ENCODE measurements around the gene ABCD3. TPM values are rescaled to one million over a fixed set of nuclear protein-coding genes. Genes with fewer than 3 reads are reported as not detected.

The ABCD3 gene
- total and polyA plus RNA-seq, 2 of the 4 experiments (the other 2 are of a cell fraction) = 13.6 to 32.6 TPM

DNA sequence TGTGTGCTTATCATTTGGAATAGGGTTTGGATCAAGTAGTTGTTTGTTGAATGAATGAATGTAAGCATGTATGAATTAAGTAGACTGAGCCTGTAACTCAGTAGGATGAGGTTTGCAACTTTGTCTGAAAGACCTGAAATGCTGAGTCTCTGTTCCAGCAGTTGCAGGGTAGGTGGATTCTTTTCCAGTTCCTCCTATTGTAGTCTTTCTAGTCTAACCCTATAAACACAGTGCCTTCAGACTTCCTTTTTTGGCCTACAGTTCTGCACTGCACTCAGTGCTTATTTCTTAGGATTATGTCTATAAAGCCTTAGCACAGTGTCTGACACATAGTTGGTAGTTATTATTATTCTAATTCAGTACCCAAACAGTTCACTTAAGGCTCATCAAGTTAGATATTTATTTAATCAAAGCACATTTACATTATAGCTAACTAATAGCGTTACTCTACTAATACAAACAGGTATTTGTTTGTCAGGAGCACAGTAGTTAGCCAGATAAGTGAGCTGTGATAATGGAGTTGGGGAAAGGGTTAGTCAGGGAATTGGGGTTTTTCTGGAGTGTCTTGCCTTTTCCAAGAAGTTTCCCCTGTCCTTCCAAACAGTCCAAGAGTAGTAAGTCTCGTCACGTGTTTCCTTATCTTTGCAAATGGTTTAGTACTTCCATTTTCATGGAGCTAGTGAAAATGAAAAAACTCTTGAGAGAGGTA lies 45.0 kb downstream of the ABCD3 start:
- H3K4me1 ChIP-seq (ENCODE audit: control insufficient read depth, insufficient read depth, low read length) = no peaks in the 10 kb centered on the region; the same call in 1 of the 2 replicates
- H3K36me3 ChIP-seq (ENCODE audit: control insufficient read depth, insufficient read depth, low read length) = peaks cover 7% of the 10 kb centered on the region
- no peak overlapping the region for H3K56ac ChIP-seq (ENCODE audit: extremely low read depth, insufficient read depth, low read length)
- TF ChIP-seq, protein P1, sequence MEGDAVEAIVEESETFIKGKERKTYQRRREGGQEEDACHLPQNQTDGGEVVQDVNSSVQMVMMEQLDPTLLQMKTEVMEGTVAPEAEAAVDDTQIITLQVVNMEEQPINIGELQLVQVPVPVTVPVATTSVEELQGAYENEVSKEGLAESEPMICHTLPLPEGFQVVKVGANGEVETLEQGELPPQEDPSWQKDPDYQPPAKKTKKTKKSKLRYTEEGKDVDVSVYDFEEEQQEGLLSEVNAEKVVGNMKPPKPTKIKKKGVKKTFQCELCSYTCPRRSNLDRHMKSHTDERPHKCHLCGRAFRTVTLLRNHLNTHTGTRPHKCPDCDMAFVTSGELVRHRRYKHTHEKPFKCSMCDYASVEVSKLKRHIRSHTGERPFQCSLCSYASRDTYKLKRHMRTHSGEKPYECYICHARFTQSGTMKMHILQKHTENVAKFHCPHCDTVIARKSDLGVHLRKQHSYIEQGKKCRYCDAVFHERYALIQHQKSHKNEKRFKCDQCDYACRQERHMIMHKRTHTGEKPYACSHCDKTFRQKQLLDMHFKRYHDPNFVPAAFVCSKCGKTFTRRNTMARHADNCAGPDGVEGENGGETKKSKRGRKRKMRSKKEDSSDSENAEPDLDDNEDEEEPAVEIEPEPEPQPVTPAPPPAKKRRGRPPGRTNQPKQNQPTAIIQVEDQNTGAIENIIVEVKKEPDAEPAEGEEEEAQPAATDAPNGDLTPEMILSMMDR (conservative IDR thresholded peaks at IDR 0.05; ENCODE audit: low read depth, low read length) = no peak
- TF ChIP-seq SMC3 (IDR thresholded peaks at IDR 0.05; ENCODE audit: low read depth, low read length) (no peak), MAFK (IDR thresholded peaks at IDR 0.05; ENCODE audit: low read depth, low read length) (no peak), RFX5 (IDR thresholded peaks at IDR 0.05; ENCODE audit: low read depth, low read length) (no peak), MXI1 (IDR thresholded peaks at IDR 0.05; ENCODE audit: borderline replicate concordance, low read depth, low read length) (no peak), POLR2A (IDR thresholded peaks at IDR 0.05; ENCODE audit: low read depth, low read length) (no peak), NFE2L2 (IDR thresholded peaks at IDR 0.05; ENCODE audit: low read depth, low read length) (no peak), RAD21 (IDR thresholded peaks at IDR 0.05; ENCODE audit: low read length) (no peak), CEBPB (IDR thresholded peaks at IDR 0.05; ENCODE audit: low read depth, low read length) (no peak), MAZ (IDR thresholded peaks at IDR 0.05; ENCODE audit: borderline replicate concordance, low read depth, low read length) (no peak), FOS (IDR thresholded peaks at IDR 0.05; ENCODE audit: low read depth, low read length) (no peak), CHD1 (IDR thresholded peaks at IDR 0.05; ENCODE audit: low read depth, low read length) (no peak)
- TF ChIP-seq, protein P2, sequence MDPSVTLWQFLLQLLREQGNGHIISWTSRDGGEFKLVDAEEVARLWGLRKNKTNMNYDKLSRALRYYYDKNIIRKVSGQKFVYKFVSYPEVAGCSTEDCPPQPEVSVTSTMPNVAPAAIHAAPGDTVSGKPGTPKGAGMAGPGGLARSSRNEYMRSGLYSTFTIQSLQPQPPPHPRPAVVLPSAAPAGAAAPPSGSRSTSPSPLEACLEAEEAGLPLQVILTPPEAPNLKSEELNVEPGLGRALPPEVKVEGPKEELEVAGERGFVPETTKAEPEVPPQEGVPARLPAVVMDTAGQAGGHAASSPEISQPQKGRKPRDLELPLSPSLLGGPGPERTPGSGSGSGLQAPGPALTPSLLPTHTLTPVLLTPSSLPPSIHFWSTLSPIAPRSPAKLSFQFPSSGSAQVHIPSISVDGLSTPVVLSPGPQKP (IDR thresholded peaks at IDR 0.05; ENCODE audit: borderline replicate concordance, low read depth, low read length) = no peak
- TF ChIP-seq, protein P3, sequence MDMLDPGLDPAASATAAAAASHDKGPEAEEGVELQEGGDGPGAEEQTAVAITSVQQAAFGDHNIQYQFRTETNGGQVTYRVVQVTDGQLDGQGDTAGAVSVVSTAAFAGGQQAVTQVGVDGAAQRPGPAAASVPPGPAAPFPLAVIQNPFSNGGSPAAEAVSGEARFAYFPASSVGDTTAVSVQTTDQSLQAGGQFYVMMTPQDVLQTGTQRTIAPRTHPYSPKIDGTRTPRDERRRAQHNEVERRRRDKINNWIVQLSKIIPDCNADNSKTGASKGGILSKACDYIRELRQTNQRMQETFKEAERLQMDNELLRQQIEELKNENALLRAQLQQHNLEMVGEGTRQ (IDR thresholded peaks at IDR 0.05; ENCODE audit: low read depth, low read length) = no peak
- no CpG with 5 or more reads among the region's 3 CpGs for WGBS, 2 experiments (ENCODE audit: extremely low coverage in 2 of 2, insufficient read length in 1 of 2)
- H2BK15ac ChIP-seq (ENCODE audit: low read depth, low read length) = no peak overlapping the region
- no peak overlapping the region for H3K4me3 ChIP-seq (ENCODE audit: insufficient read depth, low read depth, low read length)
- H4K91ac ChIP-seq (ENCODE audit: insufficient read depth, low read depth, low read length) = no peak overlapping the region
- no peak overlapping the region for H3K18ac ChIP-seq (ENCODE audit: low read depth, low read length)
- POLR2A ChIA-PET (ENCODE audit: unreplicated experiment) = interaction anchor here (0.5 kb wide), 1 partner anchor 121 kb away, joined by 3 read pairs; no protein-coding TSS in a partner anchor
- ATAC-seq (ENCODE audit: low read depth) = peak; percentile 21; the same call in 1 of the 2 replicates
- no TSS peak for BruUV-seq (replicated peaks)
- H3K9ac ChIP-seq (ENCODE audit: low read depth, low read length) = no peak overlapping the region
- H3K9me1 ChIP-seq (ENCODE audit: insufficient read depth, low read length) = no peaks in the 10 kb centered on the region
- no peak overlapping the region for H2BK120ac ChIP-seq (ENCODE audit: low read depth, low read length)
- H2BK20ac ChIP-seq (ENCODE audit: low read depth, low read length) = no peak overlapping the region
- H4K5ac ChIP-seq (ENCODE audit: low read depth, low read length) = no peak overlapping the region
- in situ Hi-C loops (cut with MboI; ENCODE audit: low sequenced_read_pairs) = loop anchor here (25.0 kb wide), 1 partner anchor 426 kb away; no protein-coding TSS in a partner anchor
- no peak overlapping the region for H3K27ac ChIP-seq (ENCODE audit: insufficient read depth, low read length)
- CTCF ChIA-PET = interaction anchor here (0.6 to 3.2 kb wide), 8 partner anchors 10 to 437 kb away, joined by 3 to 16 read pairs (median 4); no protein-coding TSS in a partner anchor
- H4K20me1 ChIP-seq (ENCODE audit: insufficient read depth, low read length) = no peaks in the 10 kb centered on the region
- no peaks in the 10 kb centered on the region for H3K9me3 ChIP-seq (ENCODE audit: control insufficient read depth, insufficient read depth, low read length)
- peaks cover 0 to 13% of the 10 kb centered on the region in 2 experiments; a peak in 2 of 4 replicates for H3K79me1 ChIP-seq (ENCODE audit: low read depth in 1 of 2, low read length in 2 of 2)
- no peak overlapping the region for H4K8ac ChIP-seq (ENCODE audit: low read depth in 2 of 2, low read length in 2 of 2)
- H3K27me3 ChIP-seq (ENCODE audit: control insufficient read depth, insufficient read depth, low read length) = no peaks in the 10 kb centered on the region
- H2AK5ac ChIP-seq (ENCODE audit: low read depth, low read length) = no peak overlapping the region
- H3K4me2 ChIP-seq (ENCODE audit: low read depth, low read length) = no peak overlapping the region
- H2AK9ac ChIP-seq (replicated peaks; ENCODE audit: low read depth, low read length, poor library complexity) = no peak overlapping the region
- DNase-seq = no peak
- H3K23ac ChIP-seq (ENCODE audit: low read depth, low read length) = no peak overlapping the region
- H3K14ac ChIP-seq (replicated peaks; ENCODE audit: low read depth, low read length) = no peak overlapping the region
- H3K4ac ChIP-seq (ENCODE audit: low read depth, low read length) = no peak overlapping the region
- no peak overlapping the region for H2AFZ ChIP-seq (replicated peaks; ENCODE audit: low read length, poor library complexity)
- dilution Hi-C loops (cut with HindIII; ENCODE audit: low sequenced_read_pairs, unreplicated experiment) = no loop called here
- intact Hi-C loops (cut with micrococcal nuclease) = loop anchor here (1.0 to 10.0 kb wide), 4 partner anchors 106 to 437 kb away; no protein-coding TSS in a partner anchor
- no peak overlapping the region for H2BK5ac ChIP-seq (ENCODE audit: low read depth, low read length, poor library complexity, severe bottlenecking)
